H9 (cell line): ENCODE data around the gene CDR2. TPM values are rescaled to one million over a fixed set of nuclear protein-coding genes. Genes with fewer than 3 reads are reported as not detected.

Source experiments
- DNase-seq: peaks from one replicate; pipeline ENCODE4 v3.0.0-alpha.2; 2017
- H2AFZ ChIP-seq: one replicate; pipeline ENCODE4 v1.6.1; 2013; ENCODE audit warnings: mild to moderate bottlenecking, low read length, control low read depth, moderate library complexity
- H2AK5ac ChIP-seq: 2 replicates; pipeline ENCODE4 v1.6.1; 2013; ENCODE audit warnings: low read length, control low read depth, mixed read lengths; ENCODE audit not compliant: insufficient read length
- H2BK120ac ChIP-seq: one replicate; pipeline ENCODE4 v1.6.1; 2013; ENCODE audit warnings: low read depth, mild to moderate bottlenecking, low read length, control low read depth, inconsistent platforms; ENCODE audit not compliant: poor library complexity, severe bottlenecking
- H2BK12ac ChIP-seq: 2 replicates; pipeline ENCODE4 v1.6.1; 2013; ENCODE audit warnings: low read length, control low read depth, mixed read lengths, low read depth; ENCODE audit not compliant: insufficient read length
- H2BK15ac ChIP-seq: 2 replicates; pipeline ENCODE4 v1.6.1; 2013; ENCODE audit warnings: low read depth, low read length, control low read depth
- H2BK20ac ChIP-seq: one replicate; pipeline ENCODE4 v1.6.1; 2013; ENCODE audit warnings: low read depth, mild to moderate bottlenecking, low read length, control low read depth, inconsistent platforms; ENCODE audit not compliant: poor library complexity, severe bottlenecking
- H2BK5ac ChIP-seq: 2 replicates; pipeline ENCODE4 v1.6.1; 2013; ENCODE audit warnings: low read length, control low read depth, mixed read lengths; ENCODE audit not compliant: insufficient read length
- H3K14ac ChIP-seq: 2 replicates; pipeline ENCODE4 v1.6.1; 2013; ENCODE audit warnings: low read length, control low read depth; ENCODE audit not compliant: insufficient read depth
- H3K18ac ChIP-seq: 2 replicates; pipeline ENCODE4 v1.6.1; 2013; ENCODE audit warnings: low read depth, mild to moderate bottlenecking, mixed read lengths, low read length, control low read depth; ENCODE audit not compliant: insufficient read length
- H3K23ac ChIP-seq: 2 replicates; pipeline ENCODE4 v1.6.1; 2013; ENCODE audit warnings: low read length, control low read depth, mixed read lengths, low read depth; ENCODE audit not compliant: insufficient read length
- H3K23me2 ChIP-seq: 2 replicates; pipeline ENCODE4 v1.6.1; 2013; ENCODE audit warnings: low read depth, mild to moderate bottlenecking, mixed read lengths, low read length, control low read depth; ENCODE audit not compliant: insufficient read length, poor library complexity, severe bottlenecking
- H3K27ac ChIP-seq: 2 replicates; pipeline ENCODE4 v1.5.1; 2013; ENCODE audit warnings: low read length, control low read depth, mixed read lengths, low read depth; ENCODE audit not compliant: insufficient read length
- H3K27me3 ChIP-seq: 2 replicates; pipeline ENCODE4 v1.6.1; 2013; ENCODE audit warnings: low read length, control low read depth, inconsistent platforms; ENCODE audit not compliant: insufficient read depth
- H3K4ac ChIP-seq: 2 replicates; pipeline ENCODE4 v1.6.1; 2013; ENCODE audit warnings: low read depth, mild to moderate bottlenecking, control low read depth, inconsistent platforms, low read length, moderate library complexity
- H3K4me1 ChIP-seq: 2 replicates; pipeline ENCODE4 v1.6.1; 2013; ENCODE audit warnings: low read length, control low read depth, inconsistent platforms; ENCODE audit not compliant: insufficient read depth
- H3K4me2 ChIP-seq: 2 replicates; pipeline ENCODE4 v1.6.1; 2013; ENCODE audit warnings: low read length, control low read depth, mixed read lengths; ENCODE audit not compliant: insufficient read length, insufficient read depth
- H3K56ac ChIP-seq: 2 replicates; pipeline ENCODE4 v1.6.1; 2013; ENCODE audit warnings: low read depth, mild to moderate bottlenecking, mixed read lengths, low read length, control low read depth; ENCODE audit not compliant: insufficient read length
- H3K79me1 ChIP-seq: 2 replicates; pipeline ENCODE4 v1.6.1; 2013; ENCODE audit warnings: low read depth, mild to moderate bottlenecking, moderate library complexity, low read length, control low read depth, inconsistent platforms; ENCODE audit not compliant: insufficient read depth, poor library complexity, severe bottlenecking
- H3K79me2 ChIP-seq: 2 replicates; pipeline ENCODE4 v1.6.1; 2013; ENCODE audit warnings: low read length, control low read depth, inconsistent platforms; ENCODE audit not compliant: insufficient read depth
- H3K9ac ChIP-seq: 2 replicates; pipeline ENCODE4 v1.6.1; 2013; ENCODE audit warnings: low read length, control low read depth, mixed read lengths; ENCODE audit not compliant: insufficient read length; ENCODE audit errors: extremely low read depth
- H3K9me3 ChIP-seq: one replicate; pipeline ENCODE4 v1.6.1; 2013; ENCODE audit warnings: low read depth, low read length, inconsistent platforms; ENCODE audit not compliant: control insufficient read depth
- H3T11ph ChIP-seq: one replicate; pipeline ENCODE4 v1.6.1; 2013; ENCODE audit warnings: mild to moderate bottlenecking, low read length, control low read depth, inconsistent platforms
- H4K20me1 ChIP-seq: one replicate; pipeline ENCODE4 v1.6.1; 2013; ENCODE audit not compliant: control insufficient read depth, insufficient read length, insufficient read depth
- H4K5ac ChIP-seq: 2 replicates; pipeline ENCODE4 v1.6.1; 2013; ENCODE audit warnings: low read depth, mild to moderate bottlenecking, mixed read lengths, low read length, control low read depth; ENCODE audit not compliant: insufficient read length
- H4K8ac ChIP-seq: replicated peaks from 2 replicates; pipeline ENCODE4 v1.6.1; 2013; ENCODE audit warnings: low read length, control low read depth, mixed read lengths, low read depth; ENCODE audit not compliant: insufficient read length
- H4K91ac ChIP-seq: 2 replicates; pipeline ENCODE4 v1.6.1; 2013; ENCODE audit warnings: low read depth, mild to moderate bottlenecking, moderate library complexity, mixed read lengths, low read length, control low read depth; ENCODE audit not compliant: insufficient read length
- H3K27ac Mint-ChIP-seq, 3 experiments: 2 replicates in 2 of 3; 3 replicates in 1 of 3; pipeline ENCODE4 v1.8.0; 2020 to 2021; ENCODE audit warnings: mixed read lengths in 3 of 3, mild to moderate bottlenecking in 1 of 3, moderate library complexity in 1 of 3
- H3K27me3 Mint-ChIP-seq: 2 replicates; pipeline ENCODE4 v1.8.0; 2021; ENCODE audit warnings: low read depth, mild to moderate bottlenecking, moderate library complexity, mixed read lengths
- H3K36me3 Mint-ChIP-seq, 3 experiments: 2 replicates in 2 of 3; 3 replicates in 1 of 3; pipeline ENCODE4 v1.8.0; 2020 to 2021; ENCODE audit warnings: low read depth in 3 of 3, mixed read lengths in 3 of 3; ENCODE audit not compliant: insufficient read depth in 1 of 3
- H3K4me1 Mint-ChIP-seq, 2 experiments: 2 replicates each; pipeline ENCODE4 v1.8.0; 2020; ENCODE audit warnings: mixed read lengths in 2 of 2
- H3K4me3 Mint-ChIP-seq, 2 experiments: 2 replicates in 1 of 2; 3 replicates in 1 of 2; pipeline ENCODE4 v1.8.0; 2020 to 2021; ENCODE audit warnings: mild to moderate bottlenecking in 2 of 2, mixed read lengths in 2 of 2, moderate library complexity in 1 of 2
- H3K9me3 Mint-ChIP-seq, 2 experiments: 2 replicates in 1 of 2; 3 replicates in 1 of 2; pipeline ENCODE4 v1.8.0; 2020; ENCODE audit warnings: mild to moderate bottlenecking in 2 of 2, mixed read lengths in 2 of 2, moderate library complexity in 1 of 2
- WGBS: extraction: QIAGEN DNeasy Blood & Tissue Kit; methylation state at CpG from one replicate; pipeline ENCODE4 v1.1.7; 2013; ENCODE audit warnings: missing lambda C conversion rate, low lambda C conversion rate, mixed read lengths; ENCODE audit not compliant: insufficient read length; ENCODE audit errors: extremely low coverage; 5-methylcytosine and 5-hydroxymethylcytosine counted together
- total RNA-seq: library from RNA; stranded (reverse); gene quantifications from 2 replicates; pipeline ENCODE4 v1.2.1, GENCODE V29; 2021
- TF ChIP-seq, protein P1 (sequence below): fragments of 200-600 bp; sonication (generic); conservative IDR thresholded peaks from 3 replicates; pipeline ENCODE4 v1.8.0; 2021; ENCODE audit warnings: antibody characterized with exemption, mild to moderate bottlenecking

Gene CDR2
- total RNA-seq, 1 experiment from 2014 or later, result 33.4 TPM

DNA sequence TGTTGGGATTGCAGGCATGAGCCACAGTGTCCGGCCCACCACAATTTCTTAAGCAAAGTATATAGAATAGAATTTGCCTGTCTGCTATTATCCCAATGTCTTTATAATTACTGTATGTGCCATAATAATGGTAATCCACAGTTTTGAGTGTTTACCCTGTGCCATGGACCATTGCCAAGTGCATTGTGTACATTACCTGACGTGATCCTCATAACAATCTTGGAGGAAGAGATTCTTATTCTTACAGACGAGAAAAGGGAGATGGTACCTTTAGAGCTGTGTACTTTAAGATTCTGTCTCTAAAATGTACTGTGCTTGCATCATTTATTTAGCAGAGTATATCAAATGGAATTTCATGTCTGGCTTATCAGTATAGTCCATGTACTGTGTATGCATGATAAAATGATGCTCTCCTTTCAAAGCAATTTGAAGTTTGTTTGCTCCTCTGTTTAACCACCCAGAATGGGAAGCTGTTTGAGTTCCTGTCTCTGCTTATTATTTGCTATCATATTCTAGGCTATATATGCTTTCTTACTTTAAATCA is 13.8 kb upstream of the CDR2 start:
- Histone ChIP-seq H2BK20ac (no peak overlapping the region), H3K23me2 (no peaks in the 10 kb centered on the region), H3K4me2 (no peak overlapping the region), H3K79me2 (no peaks in the 10 kb centered on the region), H3K18ac (no peak overlapping the region), H3K9me3 (no peaks in the 10 kb centered on the region), H3K56ac (no peak overlapping the region), H3K27me3 (no peaks in the 10 kb centered on the region), H2BK15ac (no peak overlapping the region), H3T11ph (no peak overlapping the region), H3K4me1 (no peaks in the 10 kb centered on the region), H4K5ac (no peak overlapping the region), H3K79me1 (no peaks in the 10 kb centered on the region), H3K9ac (no peak overlapping the region), H3K23ac (no peak overlapping the region), H2BK120ac (no peak overlapping the region), H4K91ac (no peak overlapping the region), H3K27ac (no peak overlapping the region), H4K20me1 (no peaks in the 10 kb centered on the region), H3K4ac (no peak overlapping the region), H2AFZ (no peak overlapping the region), H2BK5ac (no peak overlapping the region), H2BK12ac (no peak overlapping the region), H2AK5ac (no peak overlapping the region), H3K14ac (no peak overlapping the region), H4K8ac (no peak overlapping the region)
- H3K4me3 Mint-ChIP-seq, result no peak overlapping the region
- no peaks in the 10 kb centered on the region for H3K9me3 Mint-ChIP-seq
- DNase-seq, result no peak
- H3K4me1 Mint-ChIP-seq, result no peaks in the 10 kb centered on the region
- H3K27ac Mint-ChIP-seq, result no peak overlapping the region
- no peaks in the 10 kb centered on the region for H3K36me3 Mint-ChIP-seq
- no CpG with 5 or more reads among the region's 3 CpGs for WGBS
- no peaks in the 10 kb centered on the region for H3K27me3 Mint-ChIP-seq
- TF ChIP-seq, protein P1, sequence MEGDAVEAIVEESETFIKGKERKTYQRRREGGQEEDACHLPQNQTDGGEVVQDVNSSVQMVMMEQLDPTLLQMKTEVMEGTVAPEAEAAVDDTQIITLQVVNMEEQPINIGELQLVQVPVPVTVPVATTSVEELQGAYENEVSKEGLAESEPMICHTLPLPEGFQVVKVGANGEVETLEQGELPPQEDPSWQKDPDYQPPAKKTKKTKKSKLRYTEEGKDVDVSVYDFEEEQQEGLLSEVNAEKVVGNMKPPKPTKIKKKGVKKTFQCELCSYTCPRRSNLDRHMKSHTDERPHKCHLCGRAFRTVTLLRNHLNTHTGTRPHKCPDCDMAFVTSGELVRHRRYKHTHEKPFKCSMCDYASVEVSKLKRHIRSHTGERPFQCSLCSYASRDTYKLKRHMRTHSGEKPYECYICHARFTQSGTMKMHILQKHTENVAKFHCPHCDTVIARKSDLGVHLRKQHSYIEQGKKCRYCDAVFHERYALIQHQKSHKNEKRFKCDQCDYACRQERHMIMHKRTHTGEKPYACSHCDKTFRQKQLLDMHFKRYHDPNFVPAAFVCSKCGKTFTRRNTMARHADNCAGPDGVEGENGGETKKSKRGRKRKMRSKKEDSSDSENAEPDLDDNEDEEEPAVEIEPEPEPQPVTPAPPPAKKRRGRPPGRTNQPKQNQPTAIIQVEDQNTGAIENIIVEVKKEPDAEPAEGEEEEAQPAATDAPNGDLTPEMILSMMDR, result no peak
